Fibroblast of skin of left quadriceps (primary cell): ENCODE measurements around the gene PRKACG.
A peak's percentile ranks its signal among the peaks of the same experiment; 100 is the strongest.
"Not testable (repeated sequence)": the region's sequence is repeated elsewhere in the genome, so short reads cannot be mapped to it uniquely, and the experiment has no call there.

ENCODE experiments used
- DNase-seq, 2 experiments: peaks; one replicate each; pipeline ENCODE4 v3.0.0-alpha.2; 2013; ENCODE audit warnings: low read depth in 2 of 2

Gene PRKACG

DNA sequence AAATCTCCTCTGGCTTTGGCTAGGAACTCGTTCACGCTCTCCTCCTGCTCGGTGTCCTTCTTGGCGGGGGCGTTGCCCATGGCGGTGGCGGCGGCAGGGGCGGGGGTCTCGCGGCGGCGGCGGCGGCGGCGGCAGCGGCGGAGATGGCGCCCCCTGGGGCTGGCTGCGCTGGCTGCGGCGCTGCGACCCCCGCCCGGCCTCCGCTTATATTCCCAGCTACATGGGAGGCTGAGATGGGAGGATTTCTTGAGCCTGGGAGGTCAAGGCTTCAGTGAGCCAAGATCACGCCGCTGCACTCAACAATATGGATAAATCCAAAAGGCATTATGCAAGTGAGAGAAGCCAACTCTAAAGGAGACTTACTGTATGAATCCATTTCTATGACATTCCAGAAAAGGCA, at the start of gene PRKACG:
Gene PRKACG (minus strand): TSS at position 101 of the 400 bp plus-strand sequence. CDS start 21 bp downstream, at position 80.
- DNase-seq, result no peak

DNA sequence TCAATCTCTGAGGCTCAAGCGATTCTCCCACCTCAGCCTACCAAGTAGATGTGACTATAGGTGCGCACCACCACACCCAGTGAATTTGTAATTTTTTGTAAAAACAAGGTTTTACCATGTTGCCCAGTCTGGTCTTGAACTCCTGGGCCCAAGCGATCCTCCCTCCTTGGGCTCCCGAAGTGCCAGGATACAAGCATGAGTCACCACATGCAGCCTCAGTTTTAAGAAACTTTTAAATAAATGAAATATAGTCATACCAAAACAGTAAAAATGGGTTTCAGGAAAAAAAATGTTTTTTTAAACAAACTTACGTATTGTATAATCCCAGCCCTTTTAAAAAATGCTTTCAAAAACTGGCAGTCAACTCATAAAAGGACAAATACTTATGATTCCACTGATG, 48.3 kb upstream of the PRKACG start:
- DNase-seq, result no peak

DNA sequence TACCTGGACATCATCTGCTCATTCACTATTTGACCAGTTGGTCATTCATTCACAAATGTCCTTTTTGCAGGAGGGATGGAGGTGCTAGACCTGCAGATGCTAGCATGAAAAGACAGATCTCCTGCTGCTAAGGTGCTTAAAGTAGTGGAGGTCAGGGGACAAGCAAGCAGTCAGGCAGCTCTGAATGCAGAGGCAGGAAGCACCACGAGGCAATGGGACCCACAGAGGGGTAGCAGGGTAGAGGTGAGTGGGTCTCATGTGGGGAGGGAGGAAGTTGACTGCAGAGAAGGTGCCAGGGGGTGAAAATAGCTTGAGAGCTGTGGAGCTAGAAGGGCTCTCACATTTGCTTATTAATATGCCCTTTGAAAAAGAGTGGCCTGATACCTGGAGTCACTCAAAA, 46.9 kb upstream of the PRKACG start:
- DNase-seq, result no peak

DNA sequence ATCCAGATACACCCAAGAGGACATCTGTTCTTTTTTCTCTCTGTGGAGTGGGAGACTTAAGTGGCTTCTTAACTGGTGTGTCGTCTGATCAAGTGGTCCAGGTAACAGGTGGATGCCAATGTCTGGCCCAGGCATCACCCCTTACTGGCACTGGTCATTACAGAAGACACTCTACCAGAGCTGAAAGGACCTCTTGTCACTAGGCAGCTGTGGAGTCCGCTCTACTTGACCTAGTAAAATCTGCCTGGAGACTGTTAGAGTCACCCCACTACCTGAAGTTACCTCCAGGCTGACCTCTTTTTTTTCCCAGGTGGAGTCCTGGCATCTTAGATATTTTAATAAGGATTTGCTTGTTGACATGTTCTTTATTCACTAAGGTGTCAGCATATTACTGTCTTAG, 44.2 kb upstream of the PRKACG start:
- DNase-seq, result no peak

DNA sequence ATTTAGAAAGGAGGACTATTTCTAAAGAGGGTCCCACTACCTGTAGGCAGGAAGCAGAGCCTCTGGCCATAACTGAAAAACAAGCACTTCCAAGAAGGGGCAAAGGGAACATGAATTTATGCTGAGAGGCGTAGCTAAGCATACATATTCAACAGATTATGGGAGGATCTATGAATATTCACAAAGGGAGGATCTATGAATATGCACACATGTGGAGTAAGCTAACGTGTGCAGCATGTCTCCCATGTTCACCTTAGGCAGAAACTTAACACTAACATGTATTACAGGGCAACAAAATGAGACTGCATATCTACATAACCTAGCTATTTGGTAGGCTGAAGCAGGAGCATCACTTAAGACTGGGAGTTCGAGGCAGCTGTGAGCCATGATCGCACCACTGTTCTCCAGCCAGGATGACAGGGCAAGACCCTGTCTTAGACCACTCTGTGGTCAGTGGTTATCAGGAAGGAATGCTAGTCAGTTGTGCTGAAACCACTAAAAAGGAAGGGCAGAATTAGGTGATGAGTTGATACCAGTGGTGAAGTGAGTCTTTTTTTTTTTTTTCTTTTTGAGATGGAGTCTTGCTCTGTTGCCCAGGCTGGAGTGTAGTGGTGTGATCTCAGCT, 42.4 kb upstream of the PRKACG start:
- no peak for DNase-seq

DNA sequence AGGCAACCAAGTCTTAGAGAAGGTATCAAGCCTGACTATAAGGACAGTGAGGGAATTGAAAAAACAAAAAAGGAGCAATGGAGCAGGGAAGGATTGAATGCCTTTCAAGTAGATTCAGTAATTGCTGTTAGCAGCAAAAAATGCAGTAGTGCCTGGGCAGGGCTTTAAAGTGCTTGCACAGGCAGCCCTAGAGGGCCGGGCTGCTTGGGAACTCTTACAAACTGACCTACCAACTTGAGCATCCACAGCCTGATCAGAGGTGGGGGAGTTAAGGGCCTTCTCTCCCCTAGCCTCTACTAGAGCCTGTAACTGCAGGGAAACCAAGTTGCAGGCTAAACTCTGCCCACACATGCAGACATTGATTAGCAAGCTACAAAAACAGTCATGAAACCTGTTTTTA, 41.1 kb upstream of the PRKACG start:
- DNase-seq, result no peak

DNA sequence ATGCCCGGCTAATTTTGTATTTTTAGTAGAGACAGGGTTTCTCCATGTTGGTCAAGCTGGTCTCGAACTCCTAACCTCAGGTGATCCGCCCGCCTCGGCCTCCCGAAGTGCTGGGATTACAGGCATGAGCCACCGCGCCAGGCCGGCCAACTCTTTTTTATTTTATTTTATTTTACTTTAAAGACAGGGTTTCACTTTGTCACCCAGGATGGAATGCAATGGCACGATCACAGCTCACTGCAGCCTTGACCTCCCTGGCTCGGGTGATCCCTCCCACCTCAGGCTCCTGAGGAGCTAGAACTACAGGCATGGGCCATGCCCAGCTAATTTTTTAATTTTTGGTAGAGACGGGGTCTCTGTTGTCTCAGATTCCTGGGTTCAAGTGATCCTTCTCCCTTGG, 37.0 kb upstream of the PRKACG start:
- DNase-seq, result not testable (repeated sequence)

DNA sequence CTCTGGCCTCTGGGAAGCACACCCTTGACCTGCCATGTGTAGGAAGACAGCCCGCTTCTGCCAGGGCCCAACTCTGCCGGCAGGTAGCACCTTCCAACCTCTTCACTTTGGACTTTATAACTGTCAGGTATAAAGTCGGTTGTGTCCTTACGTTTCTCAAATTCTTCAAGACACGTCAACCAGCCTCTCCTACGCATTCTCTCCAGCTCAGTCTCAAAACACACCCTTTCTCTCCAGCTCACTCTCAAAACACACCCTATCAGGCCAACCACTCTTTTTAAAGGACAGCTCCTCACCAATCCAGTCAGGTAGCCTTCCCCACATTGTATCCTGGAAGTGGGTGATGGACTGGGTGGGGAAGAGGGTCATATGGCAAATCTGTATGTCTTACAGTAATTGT, 35.2 kb upstream of the PRKACG start:
- DNase-seq, result no peak

DNA sequence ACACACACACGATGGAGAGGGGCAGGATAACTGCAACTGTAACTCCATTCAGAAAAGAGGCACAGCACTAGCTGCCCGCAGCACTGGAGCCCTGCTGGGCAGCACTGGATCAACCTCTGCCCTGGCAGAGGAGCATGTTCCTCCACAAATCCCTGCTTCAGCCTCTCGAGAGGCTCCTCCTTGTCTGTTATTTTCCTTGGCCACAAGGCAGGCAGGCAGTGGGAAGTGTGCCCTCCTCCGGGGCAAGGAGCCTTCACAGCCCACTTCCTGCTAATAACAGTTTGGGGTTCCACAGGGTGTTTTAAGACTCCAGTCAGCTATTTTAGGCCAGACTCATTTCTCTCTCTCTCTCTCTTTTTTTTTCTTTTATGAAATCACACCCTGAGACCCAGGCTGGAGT, 33.5 kb upstream of the PRKACG start:
- no peak for DNase-seq

DNA sequence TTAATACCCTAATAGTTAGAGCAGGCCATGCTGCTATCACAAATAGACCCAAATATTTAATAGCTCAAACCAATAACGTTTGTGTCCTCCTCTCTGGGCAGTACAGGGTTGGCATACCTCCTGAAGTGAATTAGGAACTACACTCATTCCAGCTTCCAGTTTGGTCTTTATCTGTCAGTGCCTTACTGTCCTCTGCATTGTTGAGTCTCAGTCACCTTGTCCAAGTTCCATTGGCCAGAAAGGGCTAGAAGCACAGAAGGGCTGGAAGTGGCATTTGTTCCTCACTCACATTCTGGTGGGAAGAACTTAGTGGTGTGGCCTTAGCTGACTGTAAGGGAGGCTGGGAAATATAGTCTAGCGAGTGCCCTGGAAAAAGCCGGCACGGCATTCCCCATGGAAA, 32.8 kb upstream of the PRKACG start:
- no peak for DNase-seq

DNA sequence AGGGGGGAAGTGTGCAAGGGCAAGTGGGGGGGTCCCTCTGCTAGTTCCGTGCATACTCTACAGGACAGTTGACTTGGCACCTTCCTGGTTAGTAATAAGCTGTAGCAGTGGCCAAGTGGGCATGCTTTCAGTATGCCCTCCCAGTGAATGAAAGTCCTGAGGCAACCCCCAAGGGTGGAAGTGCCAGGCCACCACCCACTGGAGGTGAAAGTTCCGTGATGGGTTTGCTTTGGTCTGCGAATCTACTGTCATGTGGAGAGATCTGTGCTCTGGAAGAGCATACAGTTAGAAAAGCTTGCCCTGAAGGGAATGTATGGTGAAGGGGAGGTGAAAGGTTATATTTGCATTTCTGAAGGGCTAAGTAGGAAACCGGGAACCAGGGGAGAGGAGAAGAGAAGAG, 31.9 kb upstream of the PRKACG start:
- DNase-seq, result no peak

DNA sequence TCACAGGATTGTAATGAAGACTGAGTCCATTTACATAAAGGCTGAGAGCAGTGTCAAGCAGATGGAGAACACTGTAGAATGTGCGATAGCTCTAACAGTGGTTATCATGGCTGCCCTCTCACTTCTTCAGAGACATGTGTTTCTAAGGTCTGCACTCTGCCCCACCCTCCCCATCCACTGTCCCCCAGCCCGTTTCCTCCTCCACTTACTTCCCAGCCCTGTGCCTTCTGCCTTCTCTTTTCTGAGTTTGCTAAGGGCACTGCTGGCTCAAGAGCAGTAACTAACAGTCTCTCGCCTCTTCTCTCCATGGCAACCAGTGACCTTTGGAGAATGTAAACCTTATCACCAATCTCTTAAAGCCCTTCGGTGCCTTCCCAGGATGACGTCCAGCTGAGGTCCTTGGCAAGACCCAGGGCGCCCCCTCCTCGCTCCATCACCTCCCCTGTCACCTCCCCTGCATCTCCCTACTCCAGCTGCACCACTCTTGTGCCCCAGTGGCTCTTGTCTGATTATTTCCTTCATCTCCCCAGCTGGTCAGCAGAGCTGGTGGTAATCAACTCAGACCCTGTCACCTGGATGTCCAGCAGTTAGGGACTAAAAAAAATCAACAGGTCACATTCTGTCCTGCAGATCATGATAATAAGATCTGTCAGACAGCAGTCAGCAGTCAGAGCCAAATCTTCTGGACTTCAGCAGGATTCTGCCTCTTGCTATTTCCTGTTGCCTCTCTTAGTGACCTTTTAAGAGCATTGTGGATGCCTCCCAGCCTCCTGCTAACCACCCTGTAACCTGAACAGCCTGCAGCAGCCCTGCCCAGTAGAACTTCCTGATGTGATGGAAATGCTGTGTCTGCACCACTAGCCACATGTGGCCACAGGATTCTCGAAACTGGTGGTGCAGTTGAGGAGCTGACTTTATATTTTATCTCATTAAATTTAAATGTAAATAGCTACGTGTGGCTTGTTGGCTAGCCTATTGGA, 30.6 kb upstream of the PRKACG start:
- DNase-seq, result no peak

DNA sequence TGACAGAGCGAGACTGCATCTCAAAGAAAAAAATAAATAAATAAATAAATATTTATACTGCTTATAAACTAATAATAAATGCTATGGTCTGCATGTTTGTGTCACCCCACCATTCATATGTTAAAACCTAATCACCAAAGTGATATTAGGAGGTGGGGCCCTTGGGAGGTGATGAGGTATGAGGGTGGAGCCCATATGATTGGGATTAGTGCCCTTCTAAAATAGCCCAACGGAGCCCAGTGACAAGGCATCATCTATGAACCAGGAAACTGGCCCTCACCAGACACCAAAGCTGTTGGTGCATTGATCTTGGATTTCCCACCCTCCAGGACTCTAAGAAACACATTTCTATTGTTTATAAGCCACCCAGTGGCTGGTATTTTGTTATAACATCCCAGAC, 26.7 kb upstream of the PRKACG start:
- DNase-seq, result no peak

DNA sequence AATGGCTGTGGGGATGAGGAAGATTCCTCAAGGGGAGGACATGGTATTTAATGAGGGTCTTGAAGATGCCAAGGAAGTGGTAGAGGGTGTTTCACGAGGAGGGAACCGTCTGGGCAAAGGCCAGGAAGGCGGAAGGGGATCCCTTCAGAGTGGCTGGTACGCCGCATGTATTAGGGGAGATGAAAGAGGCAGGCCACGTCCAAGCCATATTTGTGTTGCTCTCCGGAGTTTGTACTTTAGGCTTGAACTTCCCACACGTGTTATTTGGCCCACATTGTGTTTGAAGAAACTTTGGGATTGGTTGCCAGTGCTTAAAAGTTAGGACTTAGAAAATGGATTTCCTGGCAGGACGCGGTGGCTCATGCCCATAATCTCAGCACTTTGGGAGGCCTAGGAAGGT, 22.9 kb upstream of the PRKACG start:
- no peak for DNase-seq

DNA sequence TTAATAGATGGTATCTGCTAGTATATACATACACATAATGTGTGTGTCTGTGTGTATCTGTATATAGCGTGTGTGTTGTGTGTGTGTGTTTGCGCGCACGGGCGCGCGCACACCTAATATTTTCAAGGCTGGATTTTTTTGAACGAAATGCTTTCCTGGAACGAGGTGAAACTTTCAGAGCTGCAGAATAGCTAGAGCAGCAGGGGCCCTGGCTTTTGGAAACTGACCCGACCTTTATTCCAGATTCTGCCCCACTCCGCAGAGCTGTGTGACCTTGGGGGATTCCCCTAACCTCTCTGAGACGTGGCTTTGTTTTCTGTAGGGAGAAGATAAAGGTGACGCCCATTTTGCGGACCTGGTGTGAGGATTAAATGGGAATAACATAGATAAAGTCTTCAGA, 22.4 kb upstream of the PRKACG start:
- DNase-seq, result no peak

DNA sequence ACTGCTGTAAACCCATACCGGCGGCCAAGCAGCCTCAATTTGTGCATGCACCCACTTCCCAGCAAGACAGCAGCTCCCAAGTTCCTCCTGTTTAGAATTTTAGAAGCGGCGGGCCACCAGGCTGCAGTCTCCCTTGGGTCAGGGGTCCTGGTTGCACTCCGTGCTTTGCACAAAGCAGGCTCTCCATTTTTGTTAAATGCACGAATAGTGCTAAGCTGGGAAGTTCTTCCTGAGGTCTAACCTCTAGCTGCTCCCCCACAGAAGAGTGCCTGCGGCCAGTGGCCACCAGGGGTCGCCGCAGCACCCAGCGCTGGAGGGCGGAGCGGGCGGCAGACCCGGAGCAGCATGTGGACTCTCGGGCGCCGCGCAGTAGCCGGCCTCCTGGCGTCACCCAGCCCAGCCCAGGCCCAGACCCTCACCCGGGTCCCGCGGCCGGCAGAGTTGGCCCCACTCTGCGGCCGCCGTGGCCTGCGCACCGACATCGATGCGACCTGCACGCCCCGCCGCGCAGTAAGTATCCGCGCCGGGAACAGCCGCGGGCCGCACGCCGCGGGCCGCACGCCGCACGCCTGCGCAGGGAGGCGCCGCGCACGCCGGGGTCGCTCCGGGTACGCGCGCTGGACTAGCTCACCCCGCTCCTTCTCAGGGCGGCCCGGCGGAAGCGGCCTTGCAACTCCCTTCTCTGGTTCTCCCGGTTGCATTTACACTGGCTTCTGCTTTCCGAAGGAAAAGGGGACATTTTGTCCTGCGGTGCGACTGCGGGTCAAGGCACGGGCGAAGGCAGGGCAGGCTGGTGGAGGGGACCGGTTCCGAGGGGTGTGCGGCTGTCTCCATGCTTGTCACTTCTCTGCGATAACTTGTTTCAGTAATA, 21.8 kb upstream of the PRKACG start, which contains the start of gene FXN:
Gene FXN (plus strand): TSS at position 315 of the 871 bp plus-strand sequence. CDS start 31 bp downstream, at position 346.
- peak; percentile 54 to 57 for DNase-seq

DNA sequence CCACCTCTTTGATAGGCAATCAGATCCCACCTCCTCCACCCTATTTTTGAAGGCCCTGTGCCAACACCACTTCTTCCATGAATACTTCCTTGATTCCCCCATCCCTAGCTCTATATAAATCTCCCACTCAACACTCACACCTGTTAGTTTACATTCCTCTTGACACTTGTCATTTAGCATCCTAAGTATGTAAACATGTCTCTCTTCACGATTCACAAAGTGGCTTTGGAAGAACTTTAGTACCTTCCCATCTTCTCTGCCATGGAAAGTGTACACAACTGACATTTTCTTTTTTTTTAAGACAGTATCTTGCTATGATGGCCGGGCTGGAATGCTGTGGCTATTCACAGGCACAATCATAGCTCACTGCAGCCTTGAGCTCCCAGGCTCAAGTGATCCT, 20.2 kb upstream of the PRKACG start:
- DNase-seq, result no peak

DNA sequence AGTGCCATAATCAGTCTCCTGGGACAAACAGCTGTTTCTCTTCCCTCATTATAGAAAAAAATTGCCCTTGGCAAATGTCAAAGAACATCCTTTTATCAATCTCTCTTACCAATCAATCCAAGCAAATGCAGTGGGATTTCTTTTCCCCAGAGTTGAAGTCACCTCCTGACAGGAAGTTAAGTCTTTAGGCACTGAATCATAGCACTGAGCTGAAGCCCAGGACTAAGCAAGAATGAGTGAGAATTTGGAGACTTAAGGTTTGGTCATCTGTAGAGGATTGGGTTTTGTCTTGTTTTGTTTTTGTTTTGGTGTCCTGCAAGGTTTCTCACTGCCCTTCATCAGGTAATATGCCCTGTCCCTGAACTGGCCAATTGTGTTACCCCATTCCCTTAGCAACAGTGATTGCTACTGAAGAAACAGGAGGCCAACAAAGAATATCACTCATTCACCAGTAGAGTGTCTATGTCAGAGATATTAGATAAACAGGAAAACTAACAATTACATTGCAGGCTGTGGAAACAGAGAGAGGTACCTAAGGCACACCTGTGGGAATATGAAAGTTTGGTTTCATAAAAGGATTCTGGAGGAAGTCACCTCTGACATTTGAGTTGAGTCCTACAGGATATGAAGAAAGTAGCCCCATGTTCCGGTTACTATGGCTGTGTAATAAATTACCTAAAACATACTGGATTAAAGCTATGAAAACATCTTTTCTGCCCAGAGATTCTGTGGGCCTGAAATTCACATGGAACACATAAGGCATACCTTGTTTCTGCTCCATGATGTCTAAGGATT, 17.1 kb upstream of the PRKACG start:
- DNase-seq, result no peak

DNA sequence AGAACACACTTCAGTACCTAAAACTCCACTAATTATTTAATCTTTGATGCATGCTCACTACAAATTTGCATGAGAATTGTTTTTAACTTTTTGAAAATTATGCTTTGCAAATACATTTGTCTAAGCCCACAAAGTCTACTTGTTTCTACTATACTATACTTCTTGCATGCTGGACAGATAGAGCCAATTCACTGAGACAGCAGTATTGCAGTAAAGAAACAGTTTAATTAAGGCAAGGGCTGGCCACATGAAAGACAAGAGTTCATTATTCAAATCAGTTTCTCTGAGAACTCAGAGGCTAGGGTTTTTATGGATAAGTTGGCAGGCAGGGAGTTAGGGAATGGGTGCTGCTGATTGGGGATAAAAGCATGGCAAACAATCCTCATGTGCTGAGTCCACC, 15.6 kb upstream of the PRKACG start:
- DNase-seq, result no peak

DNA sequence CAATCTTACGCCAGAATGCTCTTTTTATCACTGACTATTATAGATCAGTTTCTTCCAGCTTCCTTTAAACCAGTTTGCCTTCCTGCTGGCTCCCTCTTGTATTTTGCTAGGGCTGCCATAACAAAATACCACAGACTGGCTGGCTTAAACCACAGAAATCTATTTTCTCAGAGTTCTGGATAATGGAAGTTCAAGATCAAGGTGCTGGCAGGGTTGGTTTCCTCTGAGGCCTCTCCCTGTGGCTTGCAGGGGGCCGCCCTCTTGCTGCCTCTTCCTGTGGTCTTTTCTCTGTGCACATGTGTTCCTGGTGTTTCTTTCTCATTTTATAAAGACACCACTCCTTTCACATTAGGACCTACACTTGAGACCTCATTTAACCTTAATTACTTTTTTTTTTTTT, 14.8 kb upstream of the PRKACG start:
- DNase-seq, result no peak

DNA sequence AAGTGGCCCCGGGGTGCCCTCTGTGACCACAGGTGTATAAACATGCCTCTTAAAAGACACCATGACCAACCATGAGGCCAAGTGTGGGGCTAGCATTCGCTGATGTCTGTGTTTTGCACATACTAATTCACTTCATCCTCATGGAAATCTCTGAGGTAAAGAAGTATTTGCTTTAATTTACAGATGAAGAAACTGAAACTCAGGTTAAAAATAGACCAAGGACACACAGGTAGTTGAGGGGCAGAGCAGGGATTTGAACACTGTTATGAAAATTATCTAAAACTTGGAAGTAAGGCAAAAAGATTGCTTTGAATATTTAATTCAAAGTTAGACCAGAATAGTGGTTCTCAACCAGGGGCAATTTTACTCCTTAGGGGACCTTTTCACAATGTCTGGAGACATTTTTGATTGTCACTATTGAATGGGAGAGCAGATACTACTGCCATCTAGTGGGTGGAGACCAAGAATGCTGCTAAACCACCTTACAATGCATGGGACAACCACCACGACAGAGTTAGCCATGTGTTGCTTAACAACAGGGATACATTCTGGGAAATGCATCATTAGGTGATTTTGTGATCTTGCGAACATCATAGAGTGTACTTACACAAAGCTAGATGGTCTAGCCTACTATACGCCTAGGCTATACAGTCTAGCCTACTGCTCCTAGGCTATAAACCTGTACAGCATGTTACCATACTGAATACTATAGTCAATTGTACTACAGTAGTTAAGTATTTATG, 13.6 kb upstream of the PRKACG start:
- no peak for DNase-seq
